Measurements from ENCODE around the gene TRIM26.

The TRIM26 gene

GRCh38 chr6:30154709-30155519, 58.3 kb downstream of the TRIM26 start:
- H3K27ac ChIP-seq (ENCODE audit: insufficient read depth in 1 of 2, low read depth in 1 of 2, low read length in 2 of 2, poor library complexity in 1 of 2, severe bottlenecking in 2 of 2) = no peak overlapping the region
- no peak overlapping the region for H3K4me3 ChIP-seq (ENCODE audit: control insufficient read depth in 1 of 7, extremely low read depth in 1 of 7, insufficient read depth in 4 of 7, low read depth in 2 of 7, low read length in 6 of 7)
- WGBS (ENCODE audit: insufficient coverage) = 97% methylated on average over 6 of the region's 12 CpGs
- ChIA-PET CTCF (interaction anchor here (1.2 to 2.9 kb wide), 4 partner anchors 13 to 52 kb away, joined by 3 to 14 read pairs (median 6); no protein-coding TSS in a partner anchor), POLR2A (interaction anchor here (1.3 kb wide), 1 partner anchor 13 kb away, joined by 3 read pairs; no protein-coding TSS in a partner anchor)
- no peaks in the 10 kb centered on the region for H3K36me3 ChIP-seq (ENCODE audit: control insufficient read depth in 4 of 4, insufficient read depth in 4 of 4, low read length in 3 of 4)
- no peak for DNase-seq
- H3K9me3 ChIP-seq (ENCODE audit: control extremely low read depth in 1 of 5, control insufficient read depth in 4 of 5, insufficient read depth in 2 of 5, low read depth in 1 of 5, low read length in 4 of 5) = no peaks in the 10 kb centered on the region
- peaks cover 0 to 55% (median 35%) of the 10 kb centered on the region in 4 experiments for H3K4me1 ChIP-seq (ENCODE audit: control extremely low read depth in 1 of 4, control insufficient read depth in 4 of 4, insufficient read depth in 4 of 4, low read length in 3 of 4)
- no peaks in the 10 kb centered on the region for H3K27me3 ChIP-seq (replicated peaks in 2 of 5; ENCODE audit: control insufficient read depth in 4 of 5, insufficient read depth in 5 of 5, low read length in 4 of 5)

GRCh38 chr6:30154061-30154460, 59.1 kb downstream of the TRIM26 start:
- no peak for DNase-seq
- no peak overlapping the region for H3K4me3 ChIP-seq (ENCODE audit: control insufficient read depth in 1 of 7, extremely low read depth in 1 of 7, insufficient read depth in 4 of 7, low read depth in 2 of 7, low read length in 6 of 7)
- ChIA-PET CTCF (interaction anchor here (1.4 to 2.9 kb wide), 4 partner anchors 14 to 51 kb away, joined by 3 to 14 read pairs (median 7); no protein-coding TSS in a partner anchor), POLR2A (no interaction called here)
- no peaks in the 10 kb centered on the region for H3K27me3 ChIP-seq (replicated peaks in 2 of 5; ENCODE audit: control insufficient read depth in 4 of 5, insufficient read depth in 5 of 5, low read length in 4 of 5)
- 94% methylated on average over 14 of the region's 17 CpGs for WGBS (ENCODE audit: insufficient coverage)
- H3K27ac ChIP-seq (ENCODE audit: insufficient read depth in 1 of 2, low read depth in 1 of 2, low read length in 2 of 2, poor library complexity in 1 of 2, severe bottlenecking in 2 of 2) = no peak overlapping the region
- no peaks in the 10 kb centered on the region for H3K9me3 ChIP-seq (ENCODE audit: control extremely low read depth in 1 of 5, control insufficient read depth in 4 of 5, insufficient read depth in 2 of 5, low read depth in 1 of 5, low read length in 4 of 5)
- H3K4me1 ChIP-seq (ENCODE audit: control extremely low read depth in 1 of 4, control insufficient read depth in 4 of 4, insufficient read depth in 4 of 4, low read length in 3 of 4) = peaks cover 0 to 57% (median 37%) of the 10 kb centered on the region in 4 experiments
- H3K36me3 ChIP-seq (ENCODE audit: control insufficient read depth in 4 of 4, insufficient read depth in 4 of 4, low read length in 3 of 4) = no peaks in the 10 kb centered on the region

- CTCF ChIA-PET = interaction anchor here (1.4 to 2.9 kb wide), 5 partner anchors 15 to 50 kb away, joined by 3 to 14 read pairs (median 9); no protein-coding TSS in a partner anchor
- WGBS (ENCODE audit: insufficient coverage) = no CpG with 5 or more reads among the region's 3 CpGs
These were observed 60.1 kb downstream of the TRIM26 start for GRCh38 chr6:30152910-30153610.

GRCh38 chr6:30152016-30152673, 61.1 kb downstream of the TRIM26 start:
- ChIA-PET CTCF (interaction anchor here (0.7 to 2.6 kb wide), 8 partner anchors 9 to 48 kb away, joined by 3 to 12 read pairs (median 3); partner anchors contain the start of gene TRIM10), POLR2A (interaction anchor here (0.7 kb wide), 1 partner anchor 79 kb away, joined by 3 read pairs; no protein-coding TSS in a partner anchor)
- no CpG with 5 or more reads among the region's 4 CpGs for WGBS (ENCODE audit: insufficient coverage)
- Histone ChIP-seq H3K36me3 (ENCODE audit: control insufficient read depth in 4 of 4, insufficient read depth in 4 of 4, low read length in 3 of 4) (no peaks in the 10 kb centered on the region), H3K27ac (ENCODE audit: insufficient read depth in 1 of 2, low read depth in 1 of 2, low read length in 2 of 2, poor library complexity in 1 of 2, severe bottlenecking in 2 of 2) (no peak overlapping the region), H3K4me3 (ENCODE audit: control insufficient read depth in 1 of 7, extremely low read depth in 1 of 7, insufficient read depth in 4 of 7, low read depth in 2 of 7, low read length in 6 of 7) (peak overlapping the region in 1 of 7 experiments; percentile 36), H3K4me1 (ENCODE audit: control extremely low read depth in 1 of 4, control insufficient read depth in 4 of 4, insufficient read depth in 4 of 4, low read length in 3 of 4) (peaks cover 0 to 50% (median 36%) of the 10 kb centered on the region in 4 experiments), H3K9me3 (ENCODE audit: control extremely low read depth in 1 of 5, control insufficient read depth in 4 of 5, insufficient read depth in 2 of 5, low read depth in 1 of 5, low read length in 4 of 5) (no peaks in the 10 kb centered on the region), H3K27me3 (replicated peaks in 2 of 5; ENCODE audit: control insufficient read depth in 4 of 5, insufficient read depth in 5 of 5, low read length in 4 of 5) (no peaks in the 10 kb centered on the region)
- DNase-seq = no peak

More at GRCh38 chr6:30152910-30153610, 60.1 kb downstream of the TRIM26 start:
- Histone ChIP-seq H3K36me3 (ENCODE audit: control insufficient read depth in 4 of 4, insufficient read depth in 4 of 4, low read length in 3 of 4) (no peaks in the 10 kb centered on the region), H3K27ac (ENCODE audit: insufficient read depth in 1 of 2, low read depth in 1 of 2, low read length in 2 of 2, poor library complexity in 1 of 2, severe bottlenecking in 2 of 2) (no peak overlapping the region), H3K4me1 (ENCODE audit: control extremely low read depth in 1 of 4, control insufficient read depth in 4 of 4, insufficient read depth in 4 of 4, low read length in 3 of 4) (peaks cover 0 to 52% (median 37%) of the 10 kb centered on the region in 4 experiments), H3K4me3 (ENCODE audit: control insufficient read depth in 1 of 7, extremely low read depth in 1 of 7, insufficient read depth in 4 of 7, low read depth in 2 of 7, low read length in 6 of 7) (peak overlapping the region in 1 of 7 experiments; percentile 28), H3K27me3 (replicated peaks in 2 of 5; ENCODE audit: control insufficient read depth in 4 of 5, insufficient read depth in 5 of 5, low read length in 4 of 5) (no peaks in the 10 kb centered on the region), H3K9me3 (ENCODE audit: control extremely low read depth in 1 of 5, control insufficient read depth in 4 of 5, insufficient read depth in 2 of 5, low read depth in 1 of 5, low read length in 4 of 5) (no peaks in the 10 kb centered on the region)
- DNase-seq = no peak
- POLR2A ChIA-PET = interaction anchor here (0.7 kb wide), 1 partner anchor 79 kb away, joined by 3 read pairs; no protein-coding TSS in a partner anchor

GRCh38 chr6:30151580-30151979, 61.6 kb downstream of the TRIM26 start:
- no peaks in the 10 kb centered on the region for H3K9me3 ChIP-seq (ENCODE audit: control extremely low read depth in 1 of 5, control insufficient read depth in 4 of 5, insufficient read depth in 2 of 5, low read depth in 1 of 5, low read length in 4 of 5)
- 6% methylated on average over 2 of the region's 3 CpGs for WGBS (ENCODE audit: insufficient coverage)
- H3K4me1 ChIP-seq (ENCODE audit: control extremely low read depth in 1 of 4, control insufficient read depth in 4 of 4, insufficient read depth in 4 of 4, low read length in 3 of 4) = peaks cover 0 to 55% (median 37%) of the 10 kb centered on the region in 4 experiments
- no peaks in the 10 kb centered on the region for H3K36me3 ChIP-seq (ENCODE audit: control insufficient read depth in 4 of 4, insufficient read depth in 4 of 4, low read length in 3 of 4)
- ChIA-PET POLR2A (interaction anchor here (0.6 kb wide), 1 partner anchor 18 kb away, joined by 3 read pairs; no protein-coding TSS in a partner anchor), CTCF (interaction anchor here (0.7 to 2.6 kb wide), 7 partner anchors 10 to 47 kb away, joined by 3 to 12 read pairs (median 3); partner anchors contain the start of gene TRIM10)
- no peaks in the 10 kb centered on the region for H3K27me3 ChIP-seq (replicated peaks in 2 of 5; ENCODE audit: control insufficient read depth in 4 of 5, insufficient read depth in 5 of 5, low read length in 4 of 5)
- no peak overlapping the region for H3K27ac ChIP-seq (ENCODE audit: insufficient read depth in 1 of 2, low read depth in 1 of 2, low read length in 2 of 2, poor library complexity in 1 of 2, severe bottlenecking in 2 of 2)
- peak overlapping the region in 2 of 7 experiments; percentile 0 to 36 for H3K4me3 ChIP-seq (ENCODE audit: control insufficient read depth in 1 of 7, extremely low read depth in 1 of 7, insufficient read depth in 4 of 7, low read depth in 2 of 7, low read length in 6 of 7)
- peak; percentile 52 to 86 (median 79) for DNase-seq

- peaks cover 0 to 1% (median 0%) of the 10 kb centered on the region in 5 experiments for H3K27me3 ChIP-seq (replicated peaks in 2 of 5; ENCODE audit: control insufficient read depth in 4 of 5, insufficient read depth in 5 of 5, low read length in 4 of 5)
- DNase-seq = no peak
- ChIA-PET POLR2A (interaction anchor here (0.6 kb wide), 1 partner anchor 19 kb away, joined by 3 read pairs; no protein-coding TSS in a partner anchor), CTCF (interaction anchor here (0.9 to 2.6 kb wide), 6 partner anchors 11 to 47 kb away, joined by 3 to 12 read pairs (median 3); partner anchors contain the start of gene TRIM10)
- WGBS (ENCODE audit: insufficient coverage) = 93% methylated on average over 7 of the region's 10 CpGs
- H3K4me1 ChIP-seq (ENCODE audit: control extremely low read depth in 1 of 4, control insufficient read depth in 4 of 4, insufficient read depth in 4 of 4, low read length in 3 of 4) = peaks cover 0 to 50% (median 34%) of the 10 kb centered on the region in 4 experiments
- H3K4me3 ChIP-seq (ENCODE audit: control insufficient read depth in 1 of 7, extremely low read depth in 1 of 7, insufficient read depth in 4 of 7, low read depth in 2 of 7, low read length in 6 of 7) = peak overlapping the region in 2 of 7 experiments; percentile 11 to 36
- H3K9me3 ChIP-seq (ENCODE audit: control extremely low read depth in 1 of 5, control insufficient read depth in 4 of 5, insufficient read depth in 2 of 5, low read depth in 1 of 5, low read length in 4 of 5) = no peaks in the 10 kb centered on the region
- H3K36me3 ChIP-seq (ENCODE audit: control insufficient read depth in 4 of 4, insufficient read depth in 4 of 4, low read length in 3 of 4) = no peaks in the 10 kb centered on the region
- H3K27ac ChIP-seq (ENCODE audit: insufficient read depth in 1 of 2, low read depth in 1 of 2, low read length in 2 of 2, poor library complexity in 1 of 2, severe bottlenecking in 2 of 2) = no peak overlapping the region
These were observed 62.4 kb downstream of the TRIM26 start for GRCh38 chr6:30150671-30151395.
